Erythroblast (primary cell): ENCODE results near the gene C1orf116.

ENCODE experiments used
- GATA1 ChIP-seq: IDR thresholded peaks from 2 replicates; pipeline ENCODE4 v1.6.1; 2011; ENCODE audit warnings: low read depth, mild to moderate bottlenecking, control low read depth, low read length, moderate library complexity
- POLR2A ChIP-seq: IDR thresholded peaks from 2 replicates; pipeline ENCODE4 v1.6.1; 2011; ENCODE audit warnings: mild to moderate bottlenecking, low read length

DNA sequence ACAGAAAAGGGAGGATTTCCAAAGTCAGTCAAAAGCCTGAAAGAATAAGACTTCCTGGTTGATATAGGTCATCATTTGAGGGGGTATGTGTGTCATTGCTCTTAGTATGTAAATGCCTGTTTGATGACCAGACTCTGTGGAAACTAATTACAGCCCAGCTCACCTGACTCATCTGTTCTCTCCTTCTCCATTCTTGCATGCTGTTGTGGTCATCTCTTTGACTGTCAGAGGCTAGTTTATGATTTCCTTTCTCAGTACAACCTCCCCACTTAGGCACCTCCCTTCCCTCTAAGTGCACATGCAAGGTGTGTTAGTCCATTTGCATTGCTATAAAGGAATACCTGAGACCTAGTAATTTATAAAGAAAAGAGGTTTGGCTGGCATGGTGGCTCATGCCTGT is 2.4 kb upstream of the C1orf116 start:
- no peak for TF ChIP-seq POLR2A
- no peak for TF ChIP-seq GATA1
